Kidney (tissue), 14 donors: ENCODE data around the gene LAMTOR3. TPM values are rescaled to one million over a fixed set of nuclear protein-coding genes. Genes with fewer than 3 reads are reported as not detected.

Experiments used
- DNase-seq, 5 donors: peaks; one replicate each; pipeline ENCODE4 v3.0.0-alpha.2; 2013 to 2020
- FAIRE-seq: peaks from 2 replicates; lab custom pipeline; 2012; peaks lifted over from hg19 to GRCh38; lab: Jason Lieb, UNC
- H3K27ac ChIP-seq, 2 donors: one replicate each; pipeline ENCODE4 v1.7.0; 2013; ENCODE audit warnings: low read depth in 2 of 2, low read length in 2 of 2, inconsistent platforms in 1 of 2
- H3K27me3 ChIP-seq: one replicate; pipeline ENCODE4 v1.7.1; 2013; ENCODE audit warnings: low read length, inconsistent platforms; ENCODE audit not compliant: control insufficient read depth, insufficient read depth
- H3K36me3 ChIP-seq, 3 donors: one replicate each; pipeline versions ENCODE4 v1.7.0 to v1.7.1; 2013; ENCODE audit warnings: low read length in 3 of 3, control low read depth in 1 of 3, inconsistent platforms in 1 of 3; ENCODE audit not compliant: insufficient read depth in 3 of 3, control insufficient read depth in 2 of 3
- H3K4me1 ChIP-seq, 3 donors: one replicate each; pipeline versions ENCODE4 v1.7.0 to v1.7.1; 2013; ENCODE audit warnings: low read length in 3 of 3, inconsistent platforms in 1 of 3, low read depth in 1 of 3; ENCODE audit not compliant: control insufficient read depth in 2 of 3, insufficient read depth in 2 of 3
- H3K4me3 ChIP-seq, 3 donors: one replicate each; pipeline versions ENCODE4 v1.7.0 to v1.8.1; 2013; ENCODE audit warnings: low read length in 3 of 3, control low read depth in 1 of 3, inconsistent platforms in 1 of 3
- H3K9ac ChIP-seq, 3 donors: one replicate each; pipeline versions ENCODE4 v1.7.0 to v1.7.1; 2013; ENCODE audit warnings: low read length in 3 of 3, control low read depth in 1 of 3, inconsistent platforms in 1 of 3
- H3K9me3 ChIP-seq, 3 donors: one replicate each; pipeline versions ENCODE4 v1.7.0 to v1.7.1; 2013; ENCODE audit warnings: low read length in 3 of 3, control low read depth in 1 of 3, inconsistent platforms in 1 of 3; ENCODE audit not compliant: control insufficient read depth in 2 of 3, insufficient read depth in 1 of 3
- intact Hi-C: fragments of 100-400 bp; cut with DNase I; formaldehyde crosslinking; loops from one replicate; pipeline ENCODE4 v1.11.1; 2022
- polyA plus RNA-seq: library from polyadenylated mRNA; stranded (reverse); fragments of 350-450 nt; fragmentation: Illumina TruSeq; extraction: RNeasy Lipid Tissue Mini Kit (QIAGEN cat#74804); gene quantifications from one replicate; pipeline ENCODE4 v1.2.3, GENCODE V29; 2014; ENCODE audit warnings: low read depth, low replicate concordance; ENCODE audit not compliant: insufficient read depth
- total RNA-seq: library from RNA; stranded (reverse); fragmentation: NEBNext Ultra II Directional; extraction: Animal tissue kit (Norgen Biotek cat#: 25700); gene quantifications from one replicate; pipeline ENCODE4 v1.2.1, GENCODE V29; 2021
- TF ChIP-seq, protein P1 (sequence below): IDR thresholded peaks from 3 replicates; pipeline ENCODE4 v1.5.1; 2012; ENCODE audit warnings: mild to moderate bottlenecking, moderate library complexity, borderline replicate concordance; ENCODE audit not compliant: insufficient read depth; ENCODE audit errors: extremely low read depth
- donor health status: control.
- donor health status: control.
- donor health status: control.
- donor health status: control.
- donor health status: control.
- donor health status: DM: yes; HTN: yes; CAD: no.
- donor health status: Normal renal cell carcinoma (clear cell type).

Gene LAMTOR3
- total and polyA plus RNA-seq, 2 donors from 2014 or later, result 46.5 to 71.1 TPM

DNA sequence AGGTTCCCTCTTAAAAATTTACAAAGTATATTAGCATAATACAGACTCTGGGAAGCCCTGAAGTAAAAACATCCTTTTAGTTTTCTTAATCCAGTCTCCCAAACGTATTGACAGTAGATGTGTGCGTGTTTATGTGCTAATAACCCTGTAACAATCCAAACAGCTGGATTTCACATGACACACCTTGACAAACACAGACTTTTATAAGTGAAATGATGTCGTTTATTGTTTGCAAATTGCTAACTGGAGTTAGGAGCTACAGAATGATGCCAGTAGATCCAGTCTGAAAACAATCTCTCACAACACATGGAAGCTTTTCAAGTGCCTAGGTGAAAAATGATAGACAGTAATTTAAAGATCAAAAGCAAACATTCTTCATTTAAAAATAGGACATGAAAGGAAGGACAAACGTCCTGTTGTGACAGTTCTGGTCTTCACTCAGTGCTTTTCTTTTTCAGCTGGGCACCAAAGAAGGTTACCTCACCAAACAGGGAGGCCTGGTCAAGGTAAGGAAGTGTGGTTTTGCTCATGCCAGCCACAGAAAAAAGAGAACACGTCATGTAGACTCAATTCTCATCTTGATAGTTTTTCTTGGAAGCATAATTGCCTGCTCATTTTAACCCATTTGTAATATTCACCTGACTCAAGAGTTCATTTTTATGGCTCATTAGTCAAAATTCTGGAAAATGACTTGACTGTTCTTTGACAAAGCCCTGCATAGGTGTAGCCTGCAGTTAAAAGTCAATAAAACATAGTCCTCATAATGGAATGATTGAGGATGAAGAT, 32.9 kb downstream of the LAMTOR3 start:
- H3K36me3 ChIP-seq, result no peaks in the 10 kb centered on the region
- no peak for DNase-seq
- no peak for FAIRE-seq
- H3K4me1 ChIP-seq, result peaks cover 0 to 3% (median 0%) of the 10 kb centered on the region in 3 donors
- TF ChIP-seq, protein P1, sequence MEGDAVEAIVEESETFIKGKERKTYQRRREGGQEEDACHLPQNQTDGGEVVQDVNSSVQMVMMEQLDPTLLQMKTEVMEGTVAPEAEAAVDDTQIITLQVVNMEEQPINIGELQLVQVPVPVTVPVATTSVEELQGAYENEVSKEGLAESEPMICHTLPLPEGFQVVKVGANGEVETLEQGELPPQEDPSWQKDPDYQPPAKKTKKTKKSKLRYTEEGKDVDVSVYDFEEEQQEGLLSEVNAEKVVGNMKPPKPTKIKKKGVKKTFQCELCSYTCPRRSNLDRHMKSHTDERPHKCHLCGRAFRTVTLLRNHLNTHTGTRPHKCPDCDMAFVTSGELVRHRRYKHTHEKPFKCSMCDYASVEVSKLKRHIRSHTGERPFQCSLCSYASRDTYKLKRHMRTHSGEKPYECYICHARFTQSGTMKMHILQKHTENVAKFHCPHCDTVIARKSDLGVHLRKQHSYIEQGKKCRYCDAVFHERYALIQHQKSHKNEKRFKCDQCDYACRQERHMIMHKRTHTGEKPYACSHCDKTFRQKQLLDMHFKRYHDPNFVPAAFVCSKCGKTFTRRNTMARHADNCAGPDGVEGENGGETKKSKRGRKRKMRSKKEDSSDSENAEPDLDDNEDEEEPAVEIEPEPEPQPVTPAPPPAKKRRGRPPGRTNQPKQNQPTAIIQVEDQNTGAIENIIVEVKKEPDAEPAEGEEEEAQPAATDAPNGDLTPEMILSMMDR, result no peak
- H3K9ac ChIP-seq, result no peak overlapping the region
- intact Hi-C loops, result no loop called here
- no peak overlapping the region for H3K27ac ChIP-seq
- H3K27me3 ChIP-seq, result no peaks in the 10 kb centered on the region
- no peak overlapping the region for H3K4me3 ChIP-seq
- H3K9me3 ChIP-seq, result no peaks in the 10 kb centered on the region

DNA sequence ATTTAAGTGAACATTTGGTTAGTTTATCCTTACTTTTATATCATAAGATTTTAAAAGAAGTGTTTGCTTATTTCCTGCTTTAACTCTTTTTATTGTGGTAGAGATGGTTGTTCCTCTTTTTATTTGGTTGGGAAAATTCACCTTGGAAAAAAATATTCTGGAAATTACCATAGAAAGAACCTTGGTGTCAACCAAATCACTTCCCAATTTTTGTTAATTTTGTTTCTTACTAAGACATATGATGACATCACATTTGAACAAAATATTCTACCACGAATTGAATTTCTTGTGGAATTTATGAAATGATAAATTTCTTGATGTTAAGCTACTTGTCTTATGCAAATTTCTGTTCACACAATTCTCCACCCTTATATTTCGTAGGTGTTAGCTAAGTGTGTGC, 33.7 kb downstream of the LAMTOR3 start:
- TF ChIP-seq, protein P1, result no peak
- H3K9ac ChIP-seq, result no peak overlapping the region
- no peak for DNase-seq
- no peak for FAIRE-seq
- no peaks in the 10 kb centered on the region for H3K9me3 ChIP-seq
- intact Hi-C loops, result no loop called here
- peaks cover 0 to 3% (median 0%) of the 10 kb centered on the region in 3 donors for H3K4me1 ChIP-seq
- H3K27me3 ChIP-seq, result no peaks in the 10 kb centered on the region
- no peaks in the 10 kb centered on the region for H3K36me3 ChIP-seq
- no peak overlapping the region for H3K27ac ChIP-seq
- H3K4me3 ChIP-seq, result no peak overlapping the region

- H3K4me1 ChIP-seq, result peaks cover 0 to 3% (median 0%) of the 10 kb centered on the region in 3 donors
- H3K27me3 ChIP-seq, result no peaks in the 10 kb centered on the region
- H3K4me3 ChIP-seq, result no peak overlapping the region
- no peak for FAIRE-seq
- TF ChIP-seq, protein P1, result no peak
- no peak overlapping the region for H3K9ac ChIP-seq
- H3K27ac ChIP-seq, result no peak overlapping the region
- DNase-seq, result no peak
- intact Hi-C loops, result no loop called here
- no peaks in the 10 kb centered on the region for H3K9me3 ChIP-seq
- no peaks in the 10 kb centered on the region for H3K36me3 ChIP-seq
Observed at GRCh38 chr4:99859618-99860017, 34.6 kb downstream of the LAMTOR3 start.
